Astrocyte of the spinal cord (primary cell): ENCODE measurements around the gene LEFTY1.

Experiments
- DNase-seq: peaks from one replicate; pipeline ENCODE4 v3.0.0; 2011; ENCODE audit warnings: low read depth, low spot score
- H3K4me3 ChIP-seq: 2 replicates; pipeline ENCODE4 v1.5.1; 2011; ENCODE audit warnings: low read depth, mild to moderate bottlenecking, low read length, moderate library complexity
- in situ Hi-C: cut with HindIII; loops from 2 replicates; pipeline ENCODE4 v1.10.0; 2017; ENCODE audit warnings: low sequenced_read_pairs
- TF ChIP-seq, protein P1 (sequence below): IDR thresholded peaks from 2 replicates; pipeline ENCODE4 v1.5.1; 2012; ENCODE audit warnings: low read depth, mild to moderate bottlenecking, low read length, inconsistent platforms

The LEFTY1 gene

DNA sequence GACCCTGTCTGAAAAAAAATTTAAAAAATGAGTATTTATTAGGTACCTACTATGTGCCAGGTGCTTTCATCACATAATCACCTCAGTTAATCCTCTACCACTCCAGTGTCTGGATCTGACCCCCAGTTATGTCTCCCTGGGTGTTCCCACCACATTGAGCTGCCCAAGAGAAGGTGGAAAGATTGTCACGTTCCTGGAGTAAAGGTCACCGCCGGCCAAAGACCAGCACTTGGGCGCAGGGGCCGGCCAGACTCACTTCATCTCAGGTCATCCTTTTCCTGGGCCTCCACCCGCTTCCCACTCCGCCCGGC, 34.4 kb upstream of the LEFTY1 start:
- in situ Hi-C loops, result no loop called here
- peak overlapping the region; percentile 85 for H3K4me3 ChIP-seq
- no peak for DNase-seq
- TF ChIP-seq, protein P1, sequence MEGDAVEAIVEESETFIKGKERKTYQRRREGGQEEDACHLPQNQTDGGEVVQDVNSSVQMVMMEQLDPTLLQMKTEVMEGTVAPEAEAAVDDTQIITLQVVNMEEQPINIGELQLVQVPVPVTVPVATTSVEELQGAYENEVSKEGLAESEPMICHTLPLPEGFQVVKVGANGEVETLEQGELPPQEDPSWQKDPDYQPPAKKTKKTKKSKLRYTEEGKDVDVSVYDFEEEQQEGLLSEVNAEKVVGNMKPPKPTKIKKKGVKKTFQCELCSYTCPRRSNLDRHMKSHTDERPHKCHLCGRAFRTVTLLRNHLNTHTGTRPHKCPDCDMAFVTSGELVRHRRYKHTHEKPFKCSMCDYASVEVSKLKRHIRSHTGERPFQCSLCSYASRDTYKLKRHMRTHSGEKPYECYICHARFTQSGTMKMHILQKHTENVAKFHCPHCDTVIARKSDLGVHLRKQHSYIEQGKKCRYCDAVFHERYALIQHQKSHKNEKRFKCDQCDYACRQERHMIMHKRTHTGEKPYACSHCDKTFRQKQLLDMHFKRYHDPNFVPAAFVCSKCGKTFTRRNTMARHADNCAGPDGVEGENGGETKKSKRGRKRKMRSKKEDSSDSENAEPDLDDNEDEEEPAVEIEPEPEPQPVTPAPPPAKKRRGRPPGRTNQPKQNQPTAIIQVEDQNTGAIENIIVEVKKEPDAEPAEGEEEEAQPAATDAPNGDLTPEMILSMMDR, result no peak

DNA sequence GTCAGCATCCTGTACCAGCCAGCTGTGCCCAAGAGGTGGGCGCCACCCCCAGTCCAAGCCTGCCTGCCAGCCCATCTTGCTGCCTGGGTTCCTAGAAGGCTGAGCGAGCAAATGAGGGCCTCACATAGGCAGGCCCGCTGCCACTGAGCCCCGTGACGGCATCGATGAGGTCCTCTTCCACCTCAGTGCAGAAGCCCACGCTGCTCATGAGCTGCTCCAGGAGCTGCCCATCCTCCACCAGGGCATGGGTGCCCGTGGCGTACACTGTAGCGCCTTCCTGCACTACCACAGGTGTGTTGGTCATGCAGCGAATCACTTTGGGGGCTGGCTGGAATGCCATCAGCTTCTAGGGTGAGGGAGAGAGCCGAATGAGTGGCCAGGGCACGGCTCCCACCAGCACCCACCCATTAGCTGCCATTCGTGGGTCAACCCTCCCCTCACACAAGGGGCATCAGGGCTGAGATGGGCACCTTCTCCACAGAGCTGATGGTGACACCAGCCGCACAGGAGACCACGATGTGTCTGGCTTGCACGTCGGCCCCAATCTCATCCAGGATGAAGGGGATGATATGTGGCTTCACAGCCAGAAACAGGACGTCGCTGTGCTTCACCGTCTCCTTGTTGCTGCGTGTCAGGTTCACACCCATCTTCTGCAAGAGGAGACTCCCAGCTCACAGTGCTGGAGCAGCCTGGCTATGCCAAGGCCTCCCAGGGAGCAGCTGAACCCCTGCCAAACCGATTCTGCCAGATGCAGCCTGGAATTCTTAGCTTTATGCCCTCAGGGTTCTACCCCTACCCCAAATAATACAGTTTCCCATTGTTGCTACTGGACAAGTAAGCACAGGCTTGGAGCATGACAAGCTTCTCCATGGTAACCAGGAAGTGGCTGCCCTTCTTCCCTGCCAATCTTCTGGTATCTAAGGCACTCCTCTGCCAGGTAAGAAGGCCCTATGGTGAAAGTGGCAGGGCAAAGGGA, 33.1 kb upstream of the LEFTY1 start:
- TF ChIP-seq, protein P1, result no peak
- no peak overlapping the region for H3K4me3 ChIP-seq
- in situ Hi-C loops, result no loop called here
- no peak for DNase-seq

DNA sequence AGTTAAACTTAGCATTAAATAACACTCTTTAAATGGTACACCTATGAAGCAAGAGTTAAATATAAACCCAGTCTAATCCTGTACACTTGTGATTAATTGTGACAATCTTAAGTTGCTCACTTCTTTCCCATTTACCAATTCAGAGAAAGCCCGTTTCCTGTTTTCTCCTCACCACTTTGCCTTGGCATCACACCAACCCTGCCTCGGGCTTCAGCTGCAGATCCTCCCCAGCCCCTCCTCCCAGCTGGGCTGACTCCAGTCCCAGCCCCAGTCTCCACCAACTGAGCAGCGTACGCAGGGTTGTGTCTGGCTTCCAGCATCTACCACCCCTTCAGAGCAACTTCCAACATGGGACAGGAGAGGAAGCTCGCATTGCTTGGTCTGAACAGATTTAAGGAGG, 31.0 kb upstream of the LEFTY1 start:
- in situ Hi-C loops, result no loop called here
- TF ChIP-seq, protein P1, result no peak
- no peak overlapping the region for H3K4me3 ChIP-seq
- DNase-seq, result peak; percentile 85

DNA sequence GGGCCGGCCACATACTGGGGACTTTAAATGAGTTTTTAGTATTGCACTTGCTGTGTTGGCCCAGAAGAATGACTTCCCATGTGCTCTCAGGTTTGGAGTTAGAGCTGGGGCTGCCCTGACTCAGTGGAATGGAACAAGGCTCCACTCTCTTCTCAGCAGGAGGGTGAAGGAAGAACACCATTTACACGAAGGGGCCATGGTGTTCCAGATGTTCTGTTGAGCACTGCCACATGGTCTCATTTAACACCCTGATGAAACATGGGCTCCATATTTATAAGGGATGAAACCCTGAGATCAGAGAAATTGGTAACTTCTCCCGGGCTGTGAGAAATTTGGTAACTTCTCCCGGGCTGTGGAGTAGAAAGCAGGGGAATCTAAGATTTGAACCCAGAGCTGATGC, 29.3 kb upstream of the LEFTY1 start:
- TF ChIP-seq, protein P1, result no peak
- no peak overlapping the region for H3K4me3 ChIP-seq
- in situ Hi-C loops, result no loop called here
- no peak for DNase-seq

DNA sequence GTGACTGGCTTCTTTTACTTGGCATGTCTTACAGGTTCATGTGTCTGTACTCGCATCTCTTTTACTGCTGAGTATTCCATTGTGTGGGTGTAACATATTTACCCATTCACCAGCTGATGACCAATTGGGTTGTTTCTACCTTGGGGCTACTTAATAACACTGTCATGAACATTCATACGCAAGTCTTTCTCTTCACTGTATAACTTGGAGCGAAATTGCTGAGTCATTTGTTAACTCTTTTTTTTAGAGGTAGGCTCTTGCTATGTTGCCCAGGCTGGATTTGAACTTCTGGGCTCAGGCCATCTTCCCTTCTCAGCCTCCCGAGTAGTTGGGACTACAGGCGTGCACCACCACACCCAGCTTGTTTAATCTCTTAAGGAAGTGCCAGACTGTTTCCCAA, 28.6 kb upstream of the LEFTY1 start:
- TF ChIP-seq, protein P1, result no peak
- in situ Hi-C loops, result no loop called here
- H3K4me3 ChIP-seq, result no peak overlapping the region
- DNase-seq, result no peak

DNA sequence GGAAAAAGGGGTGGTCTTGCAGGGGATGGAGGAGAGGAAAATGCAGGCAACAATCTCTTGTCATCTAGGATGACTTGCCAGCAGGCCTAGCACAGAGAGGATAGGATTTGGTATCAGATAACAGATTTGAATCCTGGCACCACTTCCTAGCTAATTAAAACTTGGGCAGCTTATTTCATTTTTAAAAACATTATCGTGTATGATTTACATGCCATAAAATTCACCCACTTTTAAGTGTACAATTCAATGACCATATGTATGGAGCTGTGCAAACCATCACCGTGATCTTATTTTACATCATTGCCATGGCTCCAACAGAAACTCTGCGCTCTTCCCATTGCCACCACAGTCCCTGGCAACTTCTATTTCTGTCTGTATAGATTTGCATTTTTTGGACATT, 28.2 kb upstream of the LEFTY1 start:
- in situ Hi-C loops, result no loop called here
- DNase-seq, result no peak
- TF ChIP-seq, protein P1, result no peak
- no peak overlapping the region for H3K4me3 ChIP-seq
